Right lobe of liver (tissue), 6 donors: ENCODE measurements around the gene LRP3. TPM values are rescaled to one million over a fixed set of nuclear protein-coding genes. Genes with fewer than 3 reads are reported as not detected.
A peak's percentile ranks its signal among the peaks of the same experiment; 100 is the strongest.

Experiments used
- ATAC-seq, 4 donors: fragments of 200-7000 bp; cut with Tn5 transposase; one replicate each; pipeline ENCODE4 v1.9.1; 2020; ENCODE audit warnings: mild to moderate bottlenecking in 4 of 4, moderate library complexity in 4 of 4
- DNase-seq, 3 donors: peaks; one replicate each; pipeline ENCODE4 v3.0.0-alpha.2; 2020
- H3K27ac ChIP-seq, 3 donors: fragments of 200-600 bp; one replicate each; pipeline ENCODE4 v1.8.0; 2022
- H3K27me3 ChIP-seq, 2 donors: fragments of 200-600 bp; one replicate each; pipeline ENCODE4 v1.8.0; 2022
- H3K36me3 ChIP-seq, 4 donors: fragments of 200-600 bp; sonication (generic) in 1 of 4; one replicate each; pipeline versions ENCODE4 v1.5.1 to v1.8.0; 2017 to 2022; ENCODE audit warnings: control low read depth in 1 of 4
- H3K4me1 ChIP-seq, 4 donors: fragments of 200-600 bp; sonication (generic) in 1 of 4; one replicate each; pipeline versions ENCODE4 v1.5.1 to v1.8.0; 2017 to 2022; ENCODE audit warnings: control low read depth in 1 of 4
- H3K4me3 ChIP-seq, 3 donors: fragments of 200-600 bp; one replicate each; pipeline ENCODE4 v1.8.0; 2022
- H3K9me3 ChIP-seq, 4 donors: fragments of 200-600 bp; sonication (generic) in 1 of 4; one replicate each; pipeline versions ENCODE4 v1.5.1 to v1.8.0; 2017 to 2022; ENCODE audit warnings: control low read depth in 1 of 4
- POLR2A ChIP-seq: fragments of 450-650 bp; IDR thresholded peaks from one replicate; pipeline ENCODE4 v1.6.1; 2017; ENCODE audit warnings: antibody characterized with exemption, mild to moderate bottlenecking
- WGBS: methylation state at CpG from one replicate; pipeline ENCODE4 v1.1.6; 2018; ENCODE audit warnings: low coverage, low lambda C conversion rate; ENCODE audit not compliant: insufficient coverage; ENCODE audit errors: missing lambda C conversion rate; 5-methylcytosine and 5-hydroxymethylcytosine counted together
- intact Hi-C, 2 donors: fragments of 100-400 bp; cut with DNase I; formaldehyde crosslinking; loops; one replicate each; pipeline versions ENCODE4 v1.11.2 to v1.14.1; 2022
- total RNA-seq, 6 experiments: library from RNA; depleted of rRNA in 2 of 6; stranded (reverse); fragments of >200 nt in 2 of 6; fragmentation: NEBNext Ultra II Directional in 3 of 6; extraction: Animal tissue kit (Norgen Biotek cat#: 25700) in 3 of 6; gene quantifications; one replicate each; pipeline versions ENCODE4 v1.1.0 to v1.2.4, GENCODE V29; 2016 to 2023
- TF ChIP-seq, protein P1 (sequence below), 4 donors: fragments of 200-600 bp in 3 of 4; fragments of 450-650 bp in 1 of 4; IDR thresholded peaks; one replicate each; pipeline versions ENCODE4 v1.5.1 to v1.8.0; 2016 to 2022; ENCODE audit warnings: antibody characterized with exemption in 4 of 4, mild to moderate bottlenecking in 2 of 4
- donor health status: DM: no; HTN: yes; CAD: no.
- donor health status: DM: no; HTN: no; CAD: no.
- donor health status: DM: no; HTN: no; CAD: no.
- donor health status: DM: no; HTN: yes; CAD: no.
- donor health status: DM: no; HTN: yes; CAD: no.

LRP3 gene
- total RNA-seq, 6 experiments from 2014 or later, result 25.2 to 40.7 (median 33.7) TPM

DNA sequence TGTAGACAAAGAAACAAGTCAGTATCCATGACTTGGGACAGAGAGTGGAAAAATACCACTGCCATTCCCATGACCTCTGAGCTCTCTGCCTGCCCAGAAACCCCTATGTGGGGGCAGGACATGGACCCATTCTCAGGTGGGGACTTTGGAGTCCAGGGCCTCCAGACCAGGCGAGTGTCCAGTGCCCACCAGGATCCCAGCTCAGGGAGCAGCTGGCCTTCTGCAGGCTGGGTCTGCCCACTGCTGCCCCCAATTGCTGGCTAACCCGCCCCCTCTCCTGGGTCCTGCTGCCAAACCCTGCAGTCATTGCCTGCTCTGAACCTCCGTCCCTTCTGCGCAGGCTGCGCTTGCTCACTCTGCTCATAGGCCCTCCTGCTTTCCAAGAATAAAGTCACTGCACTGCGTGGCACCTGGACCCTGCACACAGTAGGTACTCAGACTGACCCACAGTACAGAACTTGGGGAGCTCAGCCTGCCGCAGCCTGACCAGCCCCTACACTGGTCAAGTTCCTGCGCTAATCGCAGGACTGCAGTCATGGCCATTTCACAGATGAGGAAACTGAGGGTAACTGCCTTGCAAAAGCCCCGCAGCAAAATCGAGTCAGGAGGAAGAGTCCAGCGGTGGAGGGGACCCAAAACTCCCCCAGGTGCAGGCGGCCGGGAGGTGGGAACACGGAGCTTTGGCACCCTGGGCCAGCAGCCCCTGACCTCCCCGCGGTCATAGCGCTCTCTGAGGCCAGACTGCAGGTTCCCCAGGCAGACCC is 30.7 kb downstream of the LRP3 start:
- 37% methylated on average over 7 of the region's 18 CpGs for WGBS
- DNase-seq, result no peak
- ATAC-seq, result no peak
- intact Hi-C loops, result no loop called here
- Histone ChIP-seq H3K9me3 (peaks cover 0 to 11% (median 3%) of the 10 kb centered on the region in 4 donors), H3K4me1 (peaks cover 0 to 3% (median 0%) of the 10 kb centered on the region in 4 donors), H3K27ac (no peak overlapping the region), H3K36me3 (no peaks in the 10 kb centered on the region), H3K27me3 (peaks cover 0 to 9% of the 10 kb centered on the region in 2 donors), H3K4me3 (no peak overlapping the region)
- TF ChIP-seq, protein P1, sequence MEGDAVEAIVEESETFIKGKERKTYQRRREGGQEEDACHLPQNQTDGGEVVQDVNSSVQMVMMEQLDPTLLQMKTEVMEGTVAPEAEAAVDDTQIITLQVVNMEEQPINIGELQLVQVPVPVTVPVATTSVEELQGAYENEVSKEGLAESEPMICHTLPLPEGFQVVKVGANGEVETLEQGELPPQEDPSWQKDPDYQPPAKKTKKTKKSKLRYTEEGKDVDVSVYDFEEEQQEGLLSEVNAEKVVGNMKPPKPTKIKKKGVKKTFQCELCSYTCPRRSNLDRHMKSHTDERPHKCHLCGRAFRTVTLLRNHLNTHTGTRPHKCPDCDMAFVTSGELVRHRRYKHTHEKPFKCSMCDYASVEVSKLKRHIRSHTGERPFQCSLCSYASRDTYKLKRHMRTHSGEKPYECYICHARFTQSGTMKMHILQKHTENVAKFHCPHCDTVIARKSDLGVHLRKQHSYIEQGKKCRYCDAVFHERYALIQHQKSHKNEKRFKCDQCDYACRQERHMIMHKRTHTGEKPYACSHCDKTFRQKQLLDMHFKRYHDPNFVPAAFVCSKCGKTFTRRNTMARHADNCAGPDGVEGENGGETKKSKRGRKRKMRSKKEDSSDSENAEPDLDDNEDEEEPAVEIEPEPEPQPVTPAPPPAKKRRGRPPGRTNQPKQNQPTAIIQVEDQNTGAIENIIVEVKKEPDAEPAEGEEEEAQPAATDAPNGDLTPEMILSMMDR (IDR thresholded peaks at IDR 0.05), result no peak
- no peak for TF ChIP-seq POLR2A

DNA sequence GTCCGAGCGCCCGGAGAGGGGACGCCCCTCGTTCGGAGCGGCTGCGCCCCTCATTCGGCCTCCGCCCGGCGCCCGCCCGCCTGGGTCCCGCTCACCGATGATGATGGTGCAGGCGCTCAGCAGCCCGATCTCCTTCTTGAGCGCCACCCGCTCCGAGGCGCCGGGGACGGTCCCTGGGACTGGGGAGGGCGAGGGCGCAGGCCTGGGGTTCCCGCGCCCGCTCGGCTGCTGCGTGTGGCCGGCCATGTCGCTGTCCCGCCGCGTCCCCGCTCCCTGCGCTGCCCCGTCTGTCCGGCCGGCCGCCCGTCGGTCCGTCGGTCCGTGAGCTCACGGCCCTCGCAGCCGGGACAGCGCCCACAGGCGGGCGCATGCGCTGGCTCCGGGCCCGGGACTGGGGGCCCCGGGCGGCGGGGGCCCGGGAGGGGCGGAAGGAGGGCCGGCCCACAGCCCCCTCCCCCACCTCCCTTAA is 31.4 kb downstream of the LRP3 start, which contains the start of gene SLC7A10:
SLC7A10 (minus strand) TSS at position 393 of the 469 bp plus-strand sequence; CDS start at position 246, 147 bp downstream.
- Histone ChIP-seq H3K27ac (no peak within 1 kb of the TSS), H3K27me3 (peaks cover 0 to 9% of the 10 kb centered on the region in 2 donors), H3K4me3 (peak within 1 kb of the TSS in 2 of 3 donors; percentile 7 to 21), H3K36me3 (no peaks in the 10 kb centered on the region), H3K9me3 (peaks cover 0 to 11% (median 3%) of the 10 kb centered on the region in 4 donors), H3K4me1 (peaks cover 0 to 3% (median 0%) of the 10 kb centered on the region in 4 donors)
- intact Hi-C loops, result no loop called here
- DNase-seq (no peak), ATAC-seq (peak in 1 of 4 donors; percentile 29)
- whole genome bisulfite sequencing, result 3% methylated on average over 21 of the region's 62 CpGs
- TF ChIP-seq, protein P1 (IDR thresholded peaks at IDR 0.05), result no peak
- TF ChIP-seq POLR2A, result no peak

DNA sequence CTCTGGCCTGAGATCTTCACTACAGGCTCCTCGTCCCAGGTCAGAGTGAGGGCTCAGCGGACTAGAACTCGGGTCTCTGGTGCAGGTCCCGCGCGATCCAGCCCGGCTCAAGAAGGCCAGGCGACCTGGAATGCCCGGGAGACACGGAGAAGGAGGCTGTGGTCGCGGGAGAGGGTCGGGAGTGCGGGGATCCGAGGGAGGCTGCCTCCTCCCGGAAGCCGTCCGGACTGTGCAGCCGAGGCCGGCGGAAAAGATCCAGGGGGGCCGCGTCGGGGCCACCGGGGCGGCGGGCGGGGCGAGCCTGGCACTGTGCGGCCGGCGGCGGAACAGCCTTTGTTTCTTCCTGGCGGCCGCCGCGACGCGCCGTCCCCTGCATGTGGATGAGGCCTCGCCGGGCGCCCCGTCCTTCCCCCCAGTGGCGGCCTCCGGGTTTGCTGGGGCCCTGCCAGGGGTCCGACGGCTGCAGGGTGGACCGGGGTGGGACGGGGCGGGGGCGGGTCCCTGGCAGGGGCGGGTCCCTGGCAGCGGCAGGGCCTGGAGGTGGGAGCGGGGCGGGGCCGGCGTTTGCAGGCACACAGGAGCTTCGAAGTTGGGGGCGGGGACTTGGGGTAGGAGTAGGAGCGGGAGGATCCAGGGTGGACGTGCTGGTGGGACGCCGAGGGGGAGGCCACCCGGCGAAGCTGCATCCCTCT is 32.6 kb downstream of the LRP3 start:
- peaks cover 0 to 9% of the 10 kb centered on the region in 2 donors for H3K27me3 ChIP-seq
- no peak overlapping the region for H3K27ac ChIP-seq
- no peaks in the 10 kb centered on the region for H3K36me3 ChIP-seq
- peaks cover 0 to 11% (median 3%) of the 10 kb centered on the region in 4 donors for H3K9me3 ChIP-seq
- intact Hi-C loops, result no loop called here
- TF ChIP-seq POLR2A, result no peak
- TF ChIP-seq, protein P1 (IDR thresholded peaks at IDR 0.05), result no peak
- H3K4me1 ChIP-seq, result peaks cover 0 to 3% (median 0%) of the 10 kb centered on the region in 4 donors
- DNase-seq (no peak), ATAC-seq (peak; percentile 31 to 56 (median 45))
- WGBS, result no CpG with 5 or more reads among the region's 66 CpGs
- H3K4me3 ChIP-seq, result peak overlapping the region in 2 of 3 donors; percentile 7 to 21

DNA sequence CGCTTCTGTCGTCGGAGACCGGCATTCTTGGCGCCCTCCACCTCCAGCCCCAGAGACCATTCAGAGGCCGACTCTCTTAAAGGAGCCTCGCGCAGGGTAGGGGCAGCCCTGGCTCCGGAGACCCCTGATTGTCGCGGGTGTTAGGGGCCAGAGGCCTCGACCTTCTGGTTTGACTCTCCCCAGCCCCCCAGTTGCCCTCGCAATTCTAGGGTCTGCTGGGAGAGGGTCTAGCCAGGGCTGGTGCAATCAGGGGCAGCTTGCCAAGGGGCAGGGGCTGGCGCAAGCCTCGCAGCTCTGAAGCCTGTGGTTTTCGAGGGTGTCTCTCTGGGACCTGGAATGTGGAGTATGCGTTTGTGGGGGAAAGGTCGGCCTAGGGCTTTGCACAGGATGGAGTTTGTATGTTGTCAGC is 33.1 kb downstream of the LRP3 start:
- ATAC-seq (peak in 1 of 4 donors; percentile 6), DNase-seq (no peak)
- Histone ChIP-seq H3K27ac (no peak overlapping the region), H3K9me3 (peaks cover 0 to 11% (median 3%) of the 10 kb centered on the region in 4 donors), H3K36me3 (no peaks in the 10 kb centered on the region), H3K4me1 (peaks cover 0 to 3% (median 0%) of the 10 kb centered on the region in 4 donors), H3K4me3 (no peak overlapping the region), H3K27me3 (peaks cover 0 to 9% of the 10 kb centered on the region in 2 donors)
- 36% methylated on average over 3 of the region's 18 CpGs for WGBS
- intact Hi-C loops, result no loop called here
- no peak for TF ChIP-seq POLR2A
- TF ChIP-seq, protein P1 (IDR thresholded peaks at IDR 0.05), result no peak
